Measurements from ENCODE around the gene CP. TPM values are rescaled to one million over a fixed set of nuclear protein-coding genes. Genes with fewer than 3 reads are reported as not detected.

The CP gene
- not detected for total RNA-seq
- under 1 TPM in 1 of 2 donors, not detected in 1; 0.34 TPM for polyA plus RNA-seq

GRCh38 chr3:149221783-149222517, at the start of gene CP:
Gene CP, minus strand, starts transcription at chr3:149221829. Its CDS starts 37 bp downstream, at chr3:149221792.
- no peaks in the 10 kb centered on the region for H3K9me3 Mint-ChIP-seq
- no peaks in the 10 kb centered on the region for H3K27me3 ChIP-seq (ENCODE audit: insufficient read depth, low read length)
- ChIA-PET CTCF (ENCODE audit: partially characterized antibody) (interaction anchor here (1.0 kb wide), 1 partner anchor 91 kb away, joined by 3 read pairs; no protein-coding TSS in a partner anchor), POLR2A (ENCODE audit: partially characterized antibody) (no interaction called here)
- H3K36me3 Mint-ChIP-seq, result no peaks in the 10 kb centered on the region
- intact Hi-C loops (cut with micrococcal nuclease), result no loop called here
- peaks cover 11 to 27% (median 21%) of the 10 kb centered on the region in 4 donors for H3K4me1 Mint-ChIP-seq
- H3K27me3 Mint-ChIP-seq, result peaks cover 0 to 2% of the 10 kb centered on the region in 2 donors
- no peak within 1 kb of the TSS for H3K4me3 Mint-ChIP-seq
- no peaks in the 10 kb centered on the region for H3K9me3 ChIP-seq (ENCODE audit: control insufficient read depth in 1 of 2, low read length in 2 of 2)
- no peak for DNase-seq
- no peak within 1 kb of the TSS for H3K27ac Mint-ChIP-seq
- H3K27ac ChIP-seq (ENCODE audit: low read depth, low read length), result no peak within 1 kb of the TSS
- H3K4me3 ChIP-seq (ENCODE audit: low read length in 2 of 2), result no peak within 1 kb of the TSS
- no peaks in the 10 kb centered on the region for H3K36me3 ChIP-seq (ENCODE audit: insufficient read depth, low read length)
- H3K4me1 ChIP-seq (ENCODE audit: insufficient read depth, low read length), result peaks cover 18% of the 10 kb centered on the region

GRCh38 chr3:149270180-149270579, 48.6 kb upstream of the CP start:
- no peaks in the 10 kb centered on the region for H3K9me3 Mint-ChIP-seq
- CTCF ChIA-PET (ENCODE audit: partially characterized antibody), result interaction anchor here (0.5 to 6.3 kb wide), 2 partner anchors 150 to 317 kb away, joined by 3 to 154 read pairs; no protein-coding TSS in a partner anchor
- Histone ChIP-seq H3K27me3 (ENCODE audit: insufficient read depth, low read length) (no peaks in the 10 kb centered on the region), H3K4me1 (ENCODE audit: insufficient read depth, low read length) (no peaks in the 10 kb centered on the region), H3K27ac (ENCODE audit: low read depth, low read length) (no peak overlapping the region), H3K9me3 (ENCODE audit: control insufficient read depth in 1 of 2, low read length in 2 of 2) (no peaks in the 10 kb centered on the region), H3K36me3 (ENCODE audit: insufficient read depth, low read length) (no peaks in the 10 kb centered on the region), H3K4me3 (ENCODE audit: low read length in 2 of 2) (no peak overlapping the region)
- intact Hi-C loops (cut with micrococcal nuclease), result no loop called here
- no peak for DNase-seq
- H3K36me3 Mint-ChIP-seq, result no peaks in the 10 kb centered on the region
- H3K27me3 Mint-ChIP-seq, result peaks cover 0 to 3% of the 10 kb centered on the region in 2 donors
- H3K4me3 Mint-ChIP-seq, result no peak overlapping the region
- H3K4me1 Mint-ChIP-seq, result peaks cover 0 to 2% (median 0%) of the 10 kb centered on the region in 4 donors
- POLR2A ChIA-PET (ENCODE audit: partially characterized antibody), result no interaction called here
- H3K27ac Mint-ChIP-seq, result peak overlapping the region in 1 of 7 donors; percentile 12

- H3K4me1 ChIP-seq (ENCODE audit: insufficient read depth, low read length), result no peaks in the 10 kb centered on the region
- no peaks in the 10 kb centered on the region for H3K36me3 ChIP-seq (ENCODE audit: insufficient read depth, low read length)
- Mint-ChIP-seq H3K27me3 (peaks cover 0 to 3% of the 10 kb centered on the region in 2 donors), H3K4me1 (peaks cover 0 to 2% (median 0%) of the 10 kb centered on the region in 4 donors), H3K4me3 (no peak overlapping the region), H3K36me3 (no peaks in the 10 kb centered on the region), H3K27ac (no peak overlapping the region), H3K9me3 (no peaks in the 10 kb centered on the region)
- intact Hi-C loops (cut with micrococcal nuclease), result no loop called here
- POLR2A ChIA-PET (ENCODE audit: partially characterized antibody), result no interaction called here
- H3K27me3 ChIP-seq (ENCODE audit: insufficient read depth, low read length), result no peaks in the 10 kb centered on the region
- no peak overlapping the region for H3K4me3 ChIP-seq (ENCODE audit: low read length in 2 of 2)
- H3K9me3 ChIP-seq (ENCODE audit: control insufficient read depth in 1 of 2, low read length in 2 of 2), result no peaks in the 10 kb centered on the region
- CTCF ChIA-PET (ENCODE audit: partially characterized antibody), result interaction anchor here (2.6 kb wide), 1 partner anchor 150 kb away, joined by 17 read pairs; no protein-coding TSS in a partner anchor
- DNase-seq, result no peak
- no peak overlapping the region for H3K27ac ChIP-seq (ENCODE audit: low read depth, low read length)
These were observed 48.1 kb upstream of the CP start for GRCh38 chr3:149269687-149270086.

- Histone ChIP-seq H3K27me3 (ENCODE audit: insufficient read depth, low read length) (no peaks in the 10 kb centered on the region), H3K27ac (ENCODE audit: low read depth, low read length) (no peak overlapping the region), H3K9me3 (ENCODE audit: control insufficient read depth in 1 of 2, low read length in 2 of 2) (no peaks in the 10 kb centered on the region), H3K36me3 (ENCODE audit: insufficient read depth, low read length) (no peaks in the 10 kb centered on the region), H3K4me1 (ENCODE audit: insufficient read depth, low read length) (no peaks in the 10 kb centered on the region), H3K4me3 (ENCODE audit: low read length in 2 of 2) (no peak overlapping the region)
- ChIA-PET CTCF (ENCODE audit: partially characterized antibody) (interaction anchor here (1.0 to 2.6 kb wide), 3 partner anchors 148 to 313 kb away, joined by 4 to 17 read pairs (median 6); no protein-coding TSS in a partner anchor), POLR2A (ENCODE audit: partially characterized antibody) (no interaction called here)
- Mint-ChIP-seq H3K9me3 (no peaks in the 10 kb centered on the region), H3K27me3 (peaks cover 0 to 3% of the 10 kb centered on the region in 2 donors), H3K27ac (no peak overlapping the region), H3K4me1 (no peaks in the 10 kb centered on the region), H3K4me3 (no peak overlapping the region), H3K36me3 (no peaks in the 10 kb centered on the region)
- intact Hi-C loops (cut with micrococcal nuclease), result no loop called here
- DNase-seq, result no peak
These were observed 45.9 kb upstream of the CP start for GRCh38 chr3:149267565-149267964.

- H3K36me3 Mint-ChIP-seq, result no peaks in the 10 kb centered on the region
- intact Hi-C loops (cut with micrococcal nuclease), result no loop called here
- no peak for DNase-seq
- no peaks in the 10 kb centered on the region for H3K27me3 ChIP-seq (ENCODE audit: insufficient read depth, low read length)
- H3K4me3 Mint-ChIP-seq, result no peak overlapping the region
- H3K4me1 ChIP-seq (ENCODE audit: insufficient read depth, low read length), result no peaks in the 10 kb centered on the region
- H3K27ac ChIP-seq (ENCODE audit: low read depth, low read length), result no peak overlapping the region
- ChIA-PET CTCF (ENCODE audit: partially characterized antibody) (no interaction called here), POLR2A (ENCODE audit: partially characterized antibody) (no interaction called here)
- no peaks in the 10 kb centered on the region for H3K36me3 ChIP-seq (ENCODE audit: insufficient read depth, low read length)
- no peaks in the 10 kb centered on the region for H3K4me1 Mint-ChIP-seq
- no peak overlapping the region for H3K27ac Mint-ChIP-seq
- no peaks in the 10 kb centered on the region for H3K9me3 ChIP-seq (ENCODE audit: control insufficient read depth in 1 of 2, low read length in 2 of 2)
- no peaks in the 10 kb centered on the region for H3K9me3 Mint-ChIP-seq
- H3K27me3 Mint-ChIP-seq, result peaks cover 0 to 3% of the 10 kb centered on the region in 2 donors
- no peak overlapping the region for H3K4me3 ChIP-seq (ENCODE audit: low read length in 2 of 2)
These were observed 45.1 kb upstream of the CP start for GRCh38 chr3:149266736-149267135.

- H3K9me3 Mint-ChIP-seq, result peaks cover 0 to 2% (median 0%) of the 10 kb centered on the region in 8 donors
- intact Hi-C loops (cut with micrococcal nuclease), result no loop called here
These were observed 42.2 kb upstream of the CP start for GRCh38 chr3:149263856-149264255.

GRCh38 chr3:149258714-149259113, 37.1 kb upstream of the CP start:
- Histone ChIP-seq H3K27me3 (ENCODE audit: insufficient read depth, low read length) (no peaks in the 10 kb centered on the region), H3K27ac (ENCODE audit: low read depth, low read length) (no peak overlapping the region), H3K4me1 (ENCODE audit: insufficient read depth, low read length) (no peaks in the 10 kb centered on the region), H3K36me3 (ENCODE audit: insufficient read depth, low read length) (no peaks in the 10 kb centered on the region), H3K9me3 (ENCODE audit: control insufficient read depth in 1 of 2, low read length in 2 of 2) (no peaks in the 10 kb centered on the region), H3K4me3 (ENCODE audit: low read length in 2 of 2) (no peak overlapping the region)
- Mint-ChIP-seq H3K4me3 (no peak overlapping the region), H3K27me3 (peaks cover 0 to 10% of the 10 kb centered on the region in 2 donors), H3K36me3 (no peaks in the 10 kb centered on the region), H3K27ac (no peak overlapping the region), H3K9me3 (peaks cover 0 to 3% (median 0%) of the 10 kb centered on the region in 8 donors), H3K4me1 (no peaks in the 10 kb centered on the region)
- no peak for DNase-seq
- CTCF ChIA-PET (ENCODE audit: partially characterized antibody), result no interaction called here
- intact Hi-C loops (cut with micrococcal nuclease), result no loop called here
- POLR2A ChIA-PET (ENCODE audit: partially characterized antibody), result no interaction called here

More at GRCh38 chr3:149263856-149264255, 42.2 kb upstream of the CP start:
- H3K36me3 Mint-ChIP-seq, result no peaks in the 10 kb centered on the region
- no peaks in the 10 kb centered on the region for H3K4me1 Mint-ChIP-seq
- ChIA-PET POLR2A (ENCODE audit: partially characterized antibody) (no interaction called here), CTCF (ENCODE audit: partially characterized antibody) (interaction anchor here (1.3 kb wide), 1 partner anchor 134 kb away, joined by 3 read pairs; the partner anchor contains the start of gene HPS3)
- H3K27ac ChIP-seq (ENCODE audit: low read depth, low read length), result no peak overlapping the region
- no peaks in the 10 kb centered on the region for H3K36me3 ChIP-seq (ENCODE audit: insufficient read depth, low read length)
- DNase-seq, result no peak
- no peaks in the 10 kb centered on the region for H3K27me3 ChIP-seq (ENCODE audit: insufficient read depth, low read length)
- H3K4me3 Mint-ChIP-seq, result no peak overlapping the region
- H3K4me1 ChIP-seq (ENCODE audit: insufficient read depth, low read length), result no peaks in the 10 kb centered on the region
- H3K27me3 Mint-ChIP-seq, result peaks cover 0 to 3% of the 10 kb centered on the region in 2 donors
- no peak overlapping the region for H3K27ac Mint-ChIP-seq
- H3K4me3 ChIP-seq (ENCODE audit: low read length in 2 of 2), result no peak overlapping the region
- no peaks in the 10 kb centered on the region for H3K9me3 ChIP-seq (ENCODE audit: control insufficient read depth in 1 of 2, low read length in 2 of 2)
